GM12878 (cell line): ENCODE measurements around the gene RASGRP3. TPM values are rescaled to one million over a fixed set of nuclear protein-coding genes. Genes with fewer than 3 reads are reported as not detected.

ENCODE experiments used
- ATAC-seq: fragments of 200-7000 bp; cut with Tn5 transposase; 3 replicates; pipeline ENCODE4 v1.9.1; 2020; ENCODE audit warnings: mild to moderate bottlenecking, moderate library complexity
- BruUV-seq: library from RNA; stranded (reverse); fragments of 400-500 nt; replicated peaks from 2 replicates; lab custom pipeline; 2021; lab: Mats Ljungman, UMichigan
- CTCF ChIA-PET: fragments of 300-600 bp; sonication (Branson Sonifier 250); formaldehyde crosslinking; extraction: SDS; loops from one replicate; lab custom pipeline; 2021; ENCODE audit warnings: inconsistent platforms; lab: Yijun Ruan, JAX
- POLR2A ChIA-PET: fragments of 350-600 bp; formaldehyde crosslinking; extraction: SDS; loops from one replicate; lab custom pipeline; 2021; ENCODE audit warnings: inconsistent platforms; lab: Charles Lee
- RAD21 ChIA-PET: fragments of 300-600 bp; sonication (Branson Sonifier 250); formaldehyde crosslinking; loops from one replicate; lab custom pipeline; 2023; ENCODE audit warnings: antibody characterized with exemption; ENCODE audit not compliant: unreplicated experiment; lab: Charles Lee
- SMC1A ChIA-PET: fragments of 300-600 bp; sonication (Branson Sonifier 250); formaldehyde crosslinking; loops from one replicate; lab custom pipeline; 2023; ENCODE audit not compliant: unreplicated experiment, uncharacterized antibody; lab: Charles Lee
- DNase-seq: peaks from one replicate; pipeline ENCODE4 v3.0.0-alpha.2; 2011; ENCODE audit warnings: low read depth, low spot score
- FAIRE-seq: peaks from 3 replicates; lab custom pipeline; 2011; peaks lifted over from hg19 to GRCh38; lab: Jason Lieb, UNC
- H2AFZ ChIP-seq: 2 replicates; pipeline ENCODE4 v1.6.0; 2011; ENCODE audit warnings: low read depth, low read length, control low read depth; ENCODE audit not compliant: control insufficient read depth
- H3K27ac ChIP-seq: 2 replicates; pipeline ENCODE4 v1.5.1; 2011; ENCODE audit warnings: control low read depth; ENCODE audit not compliant: control insufficient read depth, insufficient read depth
- H3K27me3 ChIP-seq, 2 experiments: replicated peaks in 1 of 2; 2 replicates each; pipeline versions ENCODE4 v1.6.0 to v1.6.1; 2011; ENCODE audit warnings: low read length in 1 of 2; ENCODE audit not compliant: control insufficient read depth in 2 of 2, insufficient read depth in 2 of 2
- H3K36me3 ChIP-seq, 2 experiments: 2 replicates each; pipeline ENCODE4 v1.5.1; 2011; ENCODE audit warnings: low read length in 1 of 2; ENCODE audit not compliant: control insufficient read depth in 2 of 2, insufficient read depth in 2 of 2
- H3K4me1 ChIP-seq: 2 replicates; pipeline ENCODE4 v1.6.1; 2011; ENCODE audit warnings: mild to moderate bottlenecking, low read length, moderate library complexity, mixed read lengths; ENCODE audit not compliant: control insufficient read depth, insufficient read depth
- H3K4me2 ChIP-seq: 2 replicates; pipeline ENCODE4 v1.6.0; 2011; ENCODE audit warnings: control low read depth; ENCODE audit not compliant: control insufficient read depth, insufficient read depth
- H3K4me3 ChIP-seq: fragments of 200-600 bp; sonication (generic); 2 replicates; pipeline ENCODE4 v1.5.1; 2016
- H3K79me2 ChIP-seq: 2 replicates; pipeline ENCODE4 v1.6.0; 2011; ENCODE audit warnings: low read length; ENCODE audit not compliant: control insufficient read depth, insufficient read depth
- H3K9ac ChIP-seq: 2 replicates; pipeline ENCODE4 v1.8.0; 2011; ENCODE audit warnings: low read length, control low read depth, mixed read lengths; ENCODE audit not compliant: control insufficient read depth, insufficient read depth
- H3K9me3 ChIP-seq: replicated peaks from 3 replicates; pipeline ENCODE4 v1.5.1; 2011; ENCODE audit warnings: mild to moderate bottlenecking, low read length; ENCODE audit not compliant: control insufficient read depth, insufficient read depth
- H4K20me1 ChIP-seq: 2 replicates; pipeline ENCODE4 v1.6.0; 2011; ENCODE audit not compliant: control insufficient read depth, insufficient read depth
- CBX5 ChIP-seq: sonication (generic); IDR thresholded peaks from 2 replicates; pipeline ENCODE4 v1.6.1; 2016; ENCODE audit warnings: low read depth, moderate library complexity, mild to moderate bottlenecking, inconsistent platforms
- CEBPB ChIP-seq, 2 experiments: fragments of 150-350 bp in 1 of 2; IDR thresholded peaks; 2 replicates each; pipeline ENCODE4 v1.6.1; 2012 to 2014; ENCODE audit warnings: low read depth in 2 of 2, low read length in 2 of 2, borderline replicate concordance in 1 of 2, inconsistent platforms in 1 of 2
- DPF2 ChIP-seq: fragments of 450-650 bp; IDR thresholded peaks from 2 replicates; pipeline ENCODE4 v1.6.1; 2017; ENCODE audit warnings: mild to moderate bottlenecking
- EP300 ChIP-seq, 2 experiments: fragments of 150-350 bp in 1 of 2; IDR thresholded peaks; 2 replicates each; pipeline ENCODE4 v1.6.1; 2011 to 2012; ENCODE audit warnings: low read depth in 2 of 2, low read length in 2 of 2, borderline replicate concordance in 1 of 2, improper control_type of control experiment in 1 of 2, inconsistent platforms in 1 of 2; ENCODE audit not compliant: control insufficient read depth in 1 of 2
- ESRRA ChIP-seq: IDR thresholded peaks from 2 replicates; pipeline ENCODE4 v1.6.1; 2012; ENCODE audit warnings: mild to moderate bottlenecking, low read length, improper control_type of control experiment
- FOS ChIP-seq: IDR thresholded peaks from 3 replicates; pipeline ENCODE4 v1.6.1; 2011; ENCODE audit warnings: borderline replicate concordance; ENCODE audit not compliant: insufficient read length; ENCODE audit errors: extremely low read depth
- NBN ChIP-seq: fragments of 450-650 bp; IDR thresholded peaks from 2 replicates; pipeline ENCODE4 v1.6.1; 2016
- NFYB ChIP-seq: IDR thresholded peaks from 2 replicates; pipeline ENCODE4 v1.6.1; 2011; ENCODE audit warnings: low read depth, mild to moderate bottlenecking, low read length, improper control_type of control experiment, moderate library complexity; ENCODE audit not compliant: insufficient read depth
- NR2C2 ChIP-seq: IDR thresholded peaks from 2 replicates; pipeline ENCODE4 v1.6.1; 2011; ENCODE audit warnings: borderline replicate concordance, low read depth; ENCODE audit not compliant: control insufficient read depth, insufficient read length
- RAD51 ChIP-seq: fragments of 450-650 bp; IDR thresholded peaks from 2 replicates; pipeline ENCODE4 v1.6.1; 2016; ENCODE audit warnings: moderate library complexity, mild to moderate bottlenecking, inconsistent platforms
- RFX5 ChIP-seq: IDR thresholded peaks from 2 replicates; pipeline ENCODE4 v1.6.1; 2011; ENCODE audit warnings: low read depth, low read length, improper control_type of control experiment
- SIX5 ChIP-seq: IDR thresholded peaks from 2 replicates; pipeline ENCODE4 v1.6.1; 2011; ENCODE audit warnings: mild to moderate bottlenecking, low read depth, low read length, moderate library complexity; ENCODE audit not compliant: severe bottlenecking
- SREBF1 ChIP-seq: IDR thresholded peaks from 2 replicates; pipeline ENCODE4 v1.6.1; 2012; ENCODE audit warnings: mild to moderate bottlenecking, low read length
- YY1 ChIP-seq: IDR thresholded peaks from 2 replicates; pipeline ENCODE4 v1.6.1; 2011; ENCODE audit warnings: low read depth, mild to moderate bottlenecking, low read length
- ZNF217 ChIP-seq: fragments of 450-650 bp; IDR thresholded peaks from 2 replicates; pipeline ENCODE4 v1.6.1; 2017; ENCODE audit warnings: antibody characterized with exemption, mild to moderate bottlenecking
- ZNF687 ChIP-seq: fragments of 450-650 bp; IDR thresholded peaks from 2 replicates; pipeline ENCODE4 v1.6.1; 2017; ENCODE audit warnings: mild to moderate bottlenecking, moderate library complexity
- WGBS: methylation state at CpG from one replicate; pipeline ENCODE4 v1.1.6; 2016; ENCODE audit warnings: low lambda C conversion rate; ENCODE audit not compliant: insufficient replicate concordance, insufficient coverage; ENCODE audit errors: missing lambda C conversion rate; 5-methylcytosine and 5-hydroxymethylcytosine counted together
- in situ Hi-C: fragments of 300-500 bp; cut with MboI; formaldehyde crosslinking; loops from 9 replicates; pipeline ENCODE4 v1.14.3; 2018; ENCODE audit warnings: mixed read lengths
- intact Hi-C: fragments of 100-400 bp; cut with micrococcal nuclease; formaldehyde crosslinking; loops from one replicate; pipeline ENCODE4 v1.14.2; 2022; ENCODE audit not compliant: unreplicated experiment
- polyA plus RNA-seq, 11 experiments: library from polyadenylated mRNA; depleted of rRNA in 4 of 11; unstranded in 6 of 11; stranded (reverse) in 5 of 11; fragments of >200 nt; fragmentation: Nextera tagmentation in 4 of 11; fragmentation: Illumina TruSeq in 1 of 11; extraction: Ambion mirVana in 4 of 11; extraction: Trizol in 1 of 11; gene quantifications; 1 replicate in 1 of 11; 2 replicates in 10 of 11; pipeline versions ENCODE4 v1.2.1 to v1.2.3, GENCODE V29; 2011 to 2016; ENCODE audit warnings: inconsistent platforms in 2 of 11, missing spikeins in 2 of 11, low read depth in 1 of 11
- total RNA-seq, 4 experiments: library from RNA; depleted of rRNA in 3 of 4; stranded (reverse); fragments of >200 nt in 3 of 4; fragmentation: Illumina TruSeq in 1 of 4; extraction: Trizol in 1 of 4; gene quantifications; 2 replicates each; pipeline versions ENCODE4 v1.2.1 to v1.2.3, GENCODE V29; 2013 to 2021

Gene RASGRP3
- total and polyA plus RNA-seq, 10 of the 15 experiments (the other 5 are each of a cell fraction or from before 2014, with no cell fraction given): 31.6 to 106 (median 64.7) TPM

- TF ChIP-seq ZNF687 (no peak), SREBF1 (no peak), ESRRA (no peak), YY1 (no peak), EP300 (IDR thresholded peaks at IDR 0.05; ENCODE audit: borderline replicate concordance in 1 of 2, control insufficient read depth in 1 of 2, low read depth in 2 of 2, low read length in 2 of 2) (no peak), CBX5 (no peak)
These were observed 64.8 kb downstream of the RASGRP3 start (continued) for GRCh38 chr2:33541243-33541642.

- WGBS: 98% methylated on average over 3 of the region's 3 CpGs
- H3K4me3 ChIP-seq: no peak overlapping the region
- H3K9me3 ChIP-seq: no peaks in the 10 kb centered on the region
- intact Hi-C loops (no loop called here), in situ Hi-C loops (no loop called here)
- H3K79me2 ChIP-seq: no peaks in the 10 kb centered on the region
- H4K20me1 ChIP-seq: no peaks in the 10 kb centered on the region
- no peak overlapping the region for H3K4me2 ChIP-seq
- FAIRE-seq (no peak), DNase-seq (no peak), ATAC-seq (no peak)
- no TSS peak for BruUV-seq
- RAD21 ChIA-PET: interaction anchor here (1.0 kb wide), 1 partner anchor 58 kb away, joined by 3 read pairs; no protein-coding TSS in a partner anchor
- CTCF ChIA-PET: interaction anchor here (1.1 to 1.4 kb wide), 2 partner anchors 57 to 74 kb away, joined by 3 read pairs; no protein-coding TSS in a partner anchor
- POLR2A ChIA-PET: no interaction called here
- no peaks in the 10 kb centered on the region for H3K27me3 ChIP-seq
- no peak overlapping the region for H3K27ac ChIP-seq
- no peaks in the 10 kb centered on the region for H3K4me1 ChIP-seq
- no peak overlapping the region for H2AFZ ChIP-seq
- no peak overlapping the region for H3K9ac ChIP-seq
- SMC1A ChIA-PET: no interaction called here
- peaks cover 1 to 40% of the 10 kb centered on the region in 2 experiments for H3K36me3 ChIP-seq
- TF ChIP-seq RFX5 (no peak), NR2C2 (no peak), DPF2 (no peak), RAD51 (no peak), SIX5 (no peak), CEBPB (IDR thresholded peaks at IDR 0.05; ENCODE audit: borderline replicate concordance in 1 of 2, low read depth in 2 of 2, low read length in 2 of 2) (no peak), ZNF217 (no peak), EP300 (IDR thresholded peaks at IDR 0.05; ENCODE audit: borderline replicate concordance in 1 of 2, control insufficient read depth in 1 of 2, low read depth in 2 of 2, low read length in 2 of 2) (no peak), FOS (no peak), NFYB (no peak), NBN (no peak)
These were observed 73.8 kb downstream of the RASGRP3 start for GRCh38 chr2:33550206-33550605.
